K562 (cell line): ENCODE measurements around the gene MAP3K2.

Experiments used
- CTCF ChIP-seq, 3 experiments: IDR thresholded peaks in 2 of 3; conservative IDR thresholded peaks in 1 of 3; 2 replicates each; pipeline ENCODE4 v1.5.1; 2011 to 2012; ENCODE audit warnings: low read length in 3 of 3, mild to moderate bottlenecking in 3 of 3, control low read depth in 2 of 3, improper control_type of control experiment in 1 of 3, inconsistent platforms in 1 of 3, low read depth in 1 of 3, mixed read lengths in 1 of 3, moderate library complexity in 1 of 3; ENCODE audit not compliant: insufficient read depth in 2 of 3
- ETV1 ChIP-seq: fragments of 450-650 bp; conservative IDR thresholded peaks from 2 replicates; pipeline ENCODE4 v1.6.1; 2016; ENCODE audit warnings: missing genetic modification characterization, control low read depth, low read depth, missing compliant biosample characterization
- EZH2 ChIP-seq: IDR thresholded peaks from 2 replicates; pipeline ENCODE4 v1.6.1; 2012; ENCODE audit warnings: low read depth, mild to moderate bottlenecking, inconsistent platforms, low read length, borderline replicate concordance
- GABPB1 ChIP-seq: sonication (generic); formaldehyde crosslinking; IDR thresholded peaks from 2 replicates; pipeline ENCODE4 v1.8.0; 2022; ENCODE audit warnings: mild to moderate bottlenecking, missing genetic modification reagents
- HEY1 ChIP-seq: fragments of 250-450 bp; sonication (Bioruptor Pico); IDR thresholded peaks from 2 replicates; pipeline ENCODE4 v1.5.0; 2020; ENCODE audit warnings: mild to moderate bottlenecking, moderate library complexity, borderline replicate concordance
- MBD1 ChIP-seq: fragments of 250-450 bp; sonication (Bioruptor Pico); IDR thresholded peaks from 2 replicates; pipeline ENCODE4 v1.8.0; 2022; ENCODE audit warnings: inconsistent platforms
- MEF2D ChIP-seq: conservative IDR thresholded peaks from 2 replicates; pipeline ENCODE4 v1.6.1; 2016; ENCODE audit warnings: low read depth, missing genetic modification characterization, missing compliant biosample characterization
- NFATC3 ChIP-seq: fragments of 450-650 bp; IDR thresholded peaks from 2 replicates; pipeline ENCODE4 v1.6.1; 2017; ENCODE audit warnings: mild to moderate bottlenecking
- PHF20 ChIP-seq: fragments of 450-650 bp; IDR thresholded peaks from 2 replicates; pipeline ENCODE4 v1.6.1; 2018; ENCODE audit not compliant: partially characterized antibody
- POLR2AphosphoS5 ChIP-seq: IDR thresholded peaks from 2 replicates; pipeline ENCODE4 v1.6.1; 2011; ENCODE audit warnings: mild to moderate bottlenecking, low read depth, low read length, moderate library complexity; ENCODE audit not compliant: control insufficient read depth, insufficient read depth
- RAD21 ChIP-seq, 2 experiments: fragments of 250-450 bp in 1 of 2; fragments of 450-650 bp in 1 of 2; sonication (Bioruptor Pico) in 1 of 2; formaldehyde crosslinking in 1 of 2; IDR thresholded peaks in 1 of 2; conservative IDR thresholded peaks in 1 of 2; 2 replicates each; pipeline versions ENCODE4 v1.4.0 to v1.8.0; 2020 to 2022; ENCODE audit warnings: mild to moderate bottlenecking in 2 of 2, moderate library complexity in 1 of 2
- STAG1 ChIP-seq: sonication (generic); formaldehyde crosslinking; IDR thresholded peaks from 2 replicates; pipeline ENCODE4 v1.5.0; 2020; ENCODE audit warnings: missing genetic modification reagents, borderline replicate concordance
- TOE1 ChIP-seq, 2 experiments: fragments of 450-650 bp in 1 of 2; sonication (generic) in 1 of 2; formaldehyde crosslinking in 1 of 2; IDR thresholded peaks; 2 replicates each; pipeline versions ENCODE4 v1.7.1 to v1.8.0; 2016 to 2022; ENCODE audit warnings: borderline replicate concordance in 2 of 2, mild to moderate bottlenecking in 2 of 2, antibody characterized with exemption in 1 of 2, inconsistent platforms in 1 of 2, low read depth in 1 of 2, missing genetic modification reagents in 1 of 2, moderate library complexity in 1 of 2
- ZFP36 ChIP-seq: fragments of 150-350 bp; IDR thresholded peaks from 2 replicates; pipeline ENCODE4 v1.6.1; 2018; ENCODE audit warnings: low read length, low read depth; ENCODE audit not compliant: partially characterized antibody

GRCh38 chr2:127424598-127425520 lies 37.1 kb upstream of the MAP3K2 start:
- TF ChIP-seq ZFP36 (no peak), CTCF (IDR thresholded peaks at IDR 0.05 in 2 of 3, conservative IDR thresholded peaks at IDR 0.05 in 1 of 3; ENCODE audit: insufficient read depth in 2 of 3, low read depth in 1 of 3, low read length in 3 of 3) (peak in 1 of 3 experiments; percentile 26; a peak in 1 of 6 replicates), MEF2D (tag) (no peak), STAG1 (CRISPR knock-in tag) (no peak), ETV1 (no peak), HEY1 (no peak), RAD21 (CRISPR knock-in tag; conservative IDR thresholded peaks at IDR 0.05 in 1 of 2, IDR thresholded peaks at IDR 0.05 in 1 of 2) (no peak), MBD1 (CRISPR knock-in tag) (no peak), POLR2AphosphoS5 (no peak), EZH2 (no peak), PHF20 (no peak), GABPB1 (CRISPR knock-in tag) (no peak), NFATC3 (no peak), TOE1 (IDR thresholded peaks at IDR 0.05; ENCODE audit: borderline replicate concordance) (no peak), TOE1 (CRISPR knock-in tag; IDR thresholded peaks at IDR 0.05; ENCODE audit: borderline replicate concordance, low read depth) (no peak)
